GM18907 (cell line): ENCODE data around the gene LHX6.

ENCODE experiments used
- ATAC-seq: cut with Tn5 transposase; IDR thresholded peaks from one replicate; pipeline ENCODE4 v1.9.1; 2021; ENCODE audit warnings: mild to moderate bottlenecking, moderate library complexity; ENCODE audit not compliant: unreplicated experiment

LHX6 gene

GRCh38 chr9:122236681-122237080 lies 7.9 kb upstream of the LHX6 start:
- no peak for ATAC-seq

- no peak for ATAC-seq
Measured at GRCh38 chr9:122234022-122234748, 5.4 kb upstream of the LHX6 start.

GRCh38 chr9:122232796-122233306 lies 4.1 kb upstream of the LHX6 start:
- ATAC-seq, result no peak

GRCh38 chr9:122229485-122229837 lies 704 bp upstream of the LHX6 start:
- ATAC-seq, result no peak

GRCh38 chr9:122228191-122228567 lies 578 bp downstream of the LHX6 start:
- ATAC-seq, result no peak

- ATAC-seq, result no peak
Measured at GRCh38 chr9:122227575-122227900, 1.2 kb downstream of the LHX6 start.

- ATAC-seq, result no peak
Measured at GRCh38 chr9:122226758-122227574, 1.8 kb downstream of the LHX6 start.

GRCh38 chr9:122226142-122226757 lies 2.5 kb downstream of the LHX6 start:
- no peak for ATAC-seq

- no peak for ATAC-seq
Measured at GRCh38 chr9:122225312-122226141, 3.2 kb downstream of the LHX6 start.

- no peak for ATAC-seq
Measured at GRCh38 chr9:122223435-122223834, 5.3 kb downstream of the LHX6 start.

GRCh38 chr9:122222791-122223190 lies 6.0 kb downstream of the LHX6 start:
- ATAC-seq, result no peak

GRCh38 chr9:122221183-122221811 lies 7.5 kb downstream of the LHX6 start:
- ATAC-seq, result no peak

GRCh38 chr9:122220673-122221182 lies 8.0 kb downstream of the LHX6 start:
- no peak for ATAC-seq

- no peak for ATAC-seq
Measured at GRCh38 chr9:122219856-122220672, 8.7 kb downstream of the LHX6 start.

- no peak for ATAC-seq
Measured at GRCh38 chr9:122218935-122219855, 9.6 kb downstream of the LHX6 start.

GRCh38 chr9:122218071-122218934 lies 10.5 kb downstream of the LHX6 start:
- no peak for ATAC-seq

GRCh38 chr9:122217640-122218039 lies 11.1 kb downstream of the LHX6 start:
- no peak for ATAC-seq
